HepG2 (cell line): ENCODE measurements around the gene NEK3. TPM values are rescaled to one million over a fixed set of nuclear protein-coding genes. Genes with fewer than 3 reads are reported as not detected.
"Not testable (repeated sequence)": the region's sequence is repeated elsewhere in the genome, so short reads cannot be mapped to it uniquely, and the experiment has no call there.

Experiments
- ATAC-seq: fragments of 200-7000 bp; cut with Tn5 transposase; 3 replicates; pipeline ENCODE4 v1.9.1; 2020; ENCODE audit warnings: mild to moderate bottlenecking, moderate library complexity
- BruUV-seq: library from RNA; stranded (reverse); fragments of 400-500 nt; replicated peaks from 2 replicates; lab custom pipeline; 2021; lab: Mats Ljungman, UMichigan
- CTCF ChIA-PET: fragments of 300-600 bp; formaldehyde crosslinking; extraction: SDS; loops from one replicate; lab custom pipeline; 2021; ENCODE audit warnings: low total read pairs, inconsistent platforms, low intra/inter-chr PET ratio; lab: Yijun Ruan, JAX
- POLR2A ChIA-PET: fragments of 350-600 bp; sonication (Branson Sonifier 250); formaldehyde crosslinking; loops from one replicate; lab custom pipeline; 2020; ENCODE audit warnings: antibody characterized with exemption, inconsistent platforms; lab: Yijun Ruan, JAX
- DNase-seq: peaks from one replicate; pipeline ENCODE4 v3.0.0-alpha.2; 2015; ENCODE audit warnings: low spot score
- FAIRE-seq: peaks from 3 replicates; lab custom pipeline; 2011; peaks lifted over from hg19 to GRCh38; lab: Jason Lieb, UNC
- H2AFZ ChIP-seq: one replicate; pipeline ENCODE4 v1.6.1; 2011; ENCODE audit warnings: low read length, inconsistent platforms
- H3K27ac ChIP-seq: fragments of 300-600 bp; 3 replicates; pipeline ENCODE4 v1.8.0; 2011; ENCODE audit warnings: mixed run types, mild to moderate bottlenecking, mixed read lengths, low read length, inconsistent platforms; ENCODE audit not compliant: insufficient read depth; ENCODE audit errors: extremely low read length
- H3K27me3 ChIP-seq, 2 experiments: fragments of 200-600 bp in 1 of 2; 2 replicates in 1 of 2; 3 replicates in 1 of 2; pipeline versions ENCODE4 v1.6.0 to v1.8.0; 2011; ENCODE audit warnings: low read length in 2 of 2, mild to moderate bottlenecking in 2 of 2, moderate library complexity in 2 of 2, inconsistent platforms in 1 of 2; ENCODE audit not compliant: insufficient read depth in 2 of 2, control insufficient read depth in 1 of 2
- H3K36me3 ChIP-seq, 2 experiments: fragments of 200-600 bp in 1 of 2; replicated peaks in 1 of 2; 2 replicates in 1 of 2; 3 replicates in 1 of 2; pipeline versions ENCODE4 v1.5.1 to v1.8.0; 2011; ENCODE audit warnings: low read length in 2 of 2, inconsistent platforms in 1 of 2; ENCODE audit not compliant: insufficient read depth in 2 of 2, control insufficient read depth in 1 of 2
- H3K4me1 ChIP-seq: 2 replicates; pipeline ENCODE4 v1.5.1; 2012; ENCODE audit warnings: low read length, inconsistent platforms; ENCODE audit not compliant: insufficient read depth
- H3K4me2 ChIP-seq: 2 replicates; pipeline ENCODE4 v1.6.0; 2011; ENCODE audit warnings: low read depth, low read length, inconsistent platforms
- H3K4me3 ChIP-seq, 3 experiments: fragments of 200-600 bp in 1 of 3; sonication (generic), shearing (Covaris generic) in 1 of 3; replicated peaks in 1 of 3; 2 replicates each; pipeline ENCODE4 v1.5.1; 2011 to 2016; ENCODE audit warnings: low read length in 3 of 3, inconsistent platforms in 2 of 3, low read depth in 2 of 3, mild to moderate bottlenecking in 2 of 3, control low read depth in 1 of 3, mixed read lengths in 1 of 3; ENCODE audit not compliant: insufficient read depth in 1 of 3
- H3K79me2 ChIP-seq: one replicate; pipeline ENCODE4 v1.6.1; 2011; ENCODE audit warnings: low read length, inconsistent platforms; ENCODE audit not compliant: insufficient read depth
- H3K9ac ChIP-seq: 2 replicates; pipeline ENCODE4 v1.6.0; 2011; ENCODE audit warnings: mild to moderate bottlenecking, low read depth, low read length, inconsistent platforms; ENCODE audit not compliant: insufficient read depth
- H3K9me3 ChIP-seq: 2 replicates; pipeline ENCODE4 v1.5.1; 2012; ENCODE audit warnings: mild to moderate bottlenecking, low read length
- H4K20me1 ChIP-seq: 2 replicates; pipeline ENCODE4 v1.6.0; 2011; ENCODE audit warnings: inconsistent platforms, mild to moderate bottlenecking, low read length, moderate library complexity; ENCODE audit not compliant: insufficient read depth
- ASH2L ChIP-seq: fragments of 300-600, 200-600 bp; sonication (generic); IDR thresholded peaks from 2 replicates; pipeline ENCODE4 v1.7.0; 2017; ENCODE audit warnings: low read depth, mild to moderate bottlenecking, moderate library complexity, mixed read lengths, low read length; ENCODE audit not compliant: insufficient read length
- CBFB ChIP-seq: sonication (generic); formaldehyde crosslinking; IDR thresholded peaks from 2 replicates; pipeline ENCODE4 v1.4.0; 2020; ENCODE audit warnings: missing genetic modification reagents
- ELF3 ChIP-seq: IDR thresholded peaks from 2 replicates; pipeline ENCODE4 v1.6.1; 2016; ENCODE audit warnings: missing genetic modification reagents, missing compliant biosample characterization
- KMT2B ChIP-seq: IDR thresholded peaks from 2 replicates; pipeline ENCODE4 v1.6.1; 2016; ENCODE audit warnings: missing genetic modification reagents, missing compliant biosample characterization
- MLLT10 ChIP-seq: sonication (generic); formaldehyde crosslinking; IDR thresholded peaks from 2 replicates; pipeline ENCODE4 v1.4.0; 2020; ENCODE audit warnings: missing genetic modification reagents
- PBX2 ChIP-seq: IDR thresholded peaks from 2 replicates; pipeline ENCODE4 v1.6.1; 2016; ENCODE audit warnings: control low read depth
- SOX13 ChIP-seq, 3 experiments: fragments of 450-650 bp in 1 of 3; sonication (generic) in 1 of 3; formaldehyde crosslinking in 1 of 3; IDR thresholded peaks in 2 of 3; conservative IDR thresholded peaks in 1 of 3; 2 replicates each; pipeline versions ENCODE4 v1.5.0 to v1.6.1; 2016 to 2020; ENCODE audit warnings: antibody characterized with exemption in 1 of 3, mild to moderate bottlenecking in 1 of 3, missing compliant biosample characterization in 1 of 3, missing genetic modification reagents in 1 of 3, moderate library complexity in 1 of 3
- TEAD3 ChIP-seq: optimal IDR thresholded peaks from 2 replicates; pipeline ENCODE3; 2016; ENCODE audit warnings: borderline replicate concordance
- ZNF326 ChIP-seq: sonication (generic); formaldehyde crosslinking; IDR thresholded peaks from 2 replicates; pipeline ENCODE4 v1.4.0; 2020; ENCODE audit warnings: missing genetic modification reagents, borderline replicate concordance
- ZNF33A ChIP-seq: sonication (generic); formaldehyde crosslinking; IDR thresholded peaks from 2 replicates; pipeline ENCODE4 v1.5.1; 2020; ENCODE audit warnings: missing genetic modification reagents, mild to moderate bottlenecking, moderate library complexity, borderline replicate concordance
- ZNF839 ChIP-seq: sonication (generic); formaldehyde crosslinking; IDR thresholded peaks from 2 replicates; pipeline ENCODE4 v1.4.0; 2020; ENCODE audit warnings: missing genetic modification reagents, mild to moderate bottlenecking, borderline replicate concordance
- ZSCAN20 ChIP-seq: sonication (generic); formaldehyde crosslinking; IDR thresholded peaks from 2 replicates; pipeline ENCODE4 v1.4.0; 2020; ENCODE audit warnings: missing genetic modification reagents, mild to moderate bottlenecking, borderline replicate concordance
- WGBS: methylation state at CpG from one replicate; pipeline ENCODE4 v1.1.6; 2017; ENCODE audit warnings: low lambda C conversion rate; 5-methylcytosine and 5-hydroxymethylcytosine counted together
- in situ Hi-C: cut with HindIII; loops from 2 replicates; pipeline ENCODE4 v1.10.0; 2017; ENCODE audit warnings: low pct_unique_long_range_greater_than_20kb; ENCODE audit not compliant: extremely low pct_ligation_motif_present
- intact Hi-C: fragments of 100-400 bp; cut with micrococcal nuclease; formaldehyde crosslinking; loops from one replicate; pipeline ENCODE4 v1.10.0; 2022; ENCODE audit not compliant: unreplicated experiment
- polyA plus RNA-seq, 8 experiments: library from polyadenylated mRNA; depleted of rRNA in 3 of 8; stranded (reverse) in 7 of 8; unstranded in 1 of 8; fragments of >200 nt; fragmentation: Illumina TruSeq in 4 of 8; extraction: Trizol in 4 of 8; gene quantifications; 2 replicates each; pipeline versions ENCODE4 v1.2.1 to v1.2.3, GENCODE V29; 2011 to 2016; ENCODE audit warnings: low read depth in 4 of 8, missing spikeins in 1 of 8, mixed read lengths in 1 of 8; ENCODE audit not compliant: insufficient read depth in 1 of 8
- total RNA-seq, 5 experiments: library from RNA; depleted of rRNA; stranded (reverse); fragments of >200 nt; fragmentation: Illumina TruSeq; extraction: Trizol; gene quantifications; 2 replicates each; pipeline ENCODE4 v1.2.3, GENCODE V29; 2016; ENCODE audit warnings: low read depth in 1 of 5

The NEK3 gene
- total and polyA plus RNA-seq, 2 of the 13 experiments (the other 11 are each of a cell fraction or from before 2014, with no cell fraction given), result 36.7 to 68.2 TPM

DNA sequence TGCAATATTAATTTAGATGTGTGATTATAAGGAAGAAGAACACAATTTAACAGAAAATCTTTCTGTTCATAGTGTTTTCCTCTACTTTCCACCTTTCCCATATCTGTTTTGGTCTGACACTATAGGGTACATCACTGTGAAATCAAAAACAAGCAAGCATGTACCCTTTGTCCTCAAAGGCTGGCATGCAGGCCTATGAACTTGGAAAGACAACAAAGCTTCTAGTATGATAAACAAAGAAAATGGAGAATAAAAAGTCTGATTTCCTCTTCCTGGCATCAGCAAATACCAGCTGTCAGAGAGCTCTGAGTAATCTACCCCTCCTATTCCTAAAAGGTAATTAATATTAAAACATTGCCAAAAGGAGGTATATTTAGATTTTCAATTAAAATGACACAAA, 5.6 kb upstream of the NEK3 start (continued):
- TF ChIP-seq ZNF326 (CRISPR knock-in tag) (no peak), MLLT10 (CRISPR knock-in tag) (no peak), PBX2 (no peak), ELF3 (CRISPR knock-in tag) (peak; percentile 43; the same call in 1 of the 2 replicates), CBFB (CRISPR knock-in tag) (no peak), ZNF33A (CRISPR knock-in tag) (no peak), ASH2L (no peak), TEAD3 (CRISPR knock-in tag) (peak; percentile 26), SOX13 (IDR thresholded peaks at IDR 0.05) (no peak), SOX13 (CRISPR knock-in tag; conservative IDR thresholded peaks at IDR 0.05 in 1 of 2, IDR thresholded peaks at IDR 0.05 in 1 of 2) (peak in 1 of 2 experiments; percentile 77; a peak in 2 of 4 replicates), ZSCAN20 (no peak), ZNF839 (CRISPR knock-in tag) (no peak), KMT2B (CRISPR knock-in tag) (no peak)
- TF ChIP-seq, all 625 proteins: peak for 10

GRCh38 chr13:52163878-52164277, 4.5 kb upstream of the NEK3 start:
- H3K4me3 ChIP-seq, BruUV-seq, ATAC-seq, H4K20me1 ChIP-seq, H3K36me3 ChIP-seq, FAIRE-seq, CTCF ChIA-PET, DNase-seq, H2AFZ ChIP-seq, H3K9me3 ChIP-seq, H3K27me3 ChIP-seq, H3K9ac ChIP-seq, in situ Hi-C loops, intact Hi-C loops, H3K27ac ChIP-seq: not testable (repeated sequence)
- H3K79me2 ChIP-seq, result peaks cover 12% of the 10 kb centered on the region
- 90% methylated on average over 3 of the region's 3 CpGs for WGBS
- POLR2A ChIA-PET, result interaction anchor here (2.7 to 2.9 kb wide), 2 partner anchors 24 to 30 kb away, joined by 10 to 11 read pairs; no protein-coding TSS in a partner anchor
- H3K4me2 ChIP-seq, result peak overlapping the region; percentile 56; the same call in 1 of the 2 replicates
- H3K4me1 ChIP-seq, result peaks cover 64% of the 10 kb centered on the region
